ENCODE data around the gene GRIK4.

GRCh38 chr11:120784566-120785251, 273.2 kb downstream of the GRIK4 start:
- TF ChIP-seq YY1 (IDR thresholded peaks at IDR 0.05; ENCODE audit: insufficient read depth, insufficient read length): no peak
- TF ChIP-seq SUZ12 (IDR thresholded peaks at IDR 0.05; ENCODE audit: extremely low read depth, insufficient read depth, insufficient read length): no peak
- no peak for TF ChIP-seq ZNF274 (IDR thresholded peaks at IDR 0.05; ENCODE audit: low read depth, low read length)

All from NT2/D1 (cell line).